22Rv1 (cell line): ENCODE data around the gene SLC1A3.

Source experiments
- ZFX ChIP-seq: fragments of 450-650 bp; IDR thresholded peaks from 2 replicates; pipeline ENCODE4 v1.6.1; 2017; ENCODE audit warnings: antibody characterized with exemption, borderline replicate concordance
- TF ChIP-seq, protein P1 (sequence below): fragments of 450-650 bp; IDR thresholded peaks from 2 replicates; pipeline ENCODE4 v1.5.1; 2017; ENCODE audit warnings: mild to moderate bottlenecking

DNA sequence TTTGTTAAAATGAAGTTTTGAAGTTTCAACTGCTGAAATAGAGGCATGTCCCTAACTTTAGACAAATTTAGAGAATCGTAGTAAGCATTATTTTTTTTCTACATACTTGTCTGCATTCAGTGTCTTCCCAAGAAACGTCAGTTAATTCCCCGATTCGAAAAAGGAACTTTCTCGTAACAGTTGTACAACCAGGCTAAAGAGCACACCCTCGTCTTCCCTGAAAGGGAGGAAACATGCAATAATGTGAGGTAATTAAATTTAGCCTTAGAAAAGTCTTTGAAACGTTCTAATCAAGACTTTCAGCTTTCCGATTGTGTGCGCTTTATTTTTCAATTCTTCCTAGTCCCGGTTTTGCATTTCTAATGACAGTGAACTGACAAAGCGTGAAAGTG is 374 bp upstream of the SLC1A3 start:
- TF ChIP-seq, protein P1, sequence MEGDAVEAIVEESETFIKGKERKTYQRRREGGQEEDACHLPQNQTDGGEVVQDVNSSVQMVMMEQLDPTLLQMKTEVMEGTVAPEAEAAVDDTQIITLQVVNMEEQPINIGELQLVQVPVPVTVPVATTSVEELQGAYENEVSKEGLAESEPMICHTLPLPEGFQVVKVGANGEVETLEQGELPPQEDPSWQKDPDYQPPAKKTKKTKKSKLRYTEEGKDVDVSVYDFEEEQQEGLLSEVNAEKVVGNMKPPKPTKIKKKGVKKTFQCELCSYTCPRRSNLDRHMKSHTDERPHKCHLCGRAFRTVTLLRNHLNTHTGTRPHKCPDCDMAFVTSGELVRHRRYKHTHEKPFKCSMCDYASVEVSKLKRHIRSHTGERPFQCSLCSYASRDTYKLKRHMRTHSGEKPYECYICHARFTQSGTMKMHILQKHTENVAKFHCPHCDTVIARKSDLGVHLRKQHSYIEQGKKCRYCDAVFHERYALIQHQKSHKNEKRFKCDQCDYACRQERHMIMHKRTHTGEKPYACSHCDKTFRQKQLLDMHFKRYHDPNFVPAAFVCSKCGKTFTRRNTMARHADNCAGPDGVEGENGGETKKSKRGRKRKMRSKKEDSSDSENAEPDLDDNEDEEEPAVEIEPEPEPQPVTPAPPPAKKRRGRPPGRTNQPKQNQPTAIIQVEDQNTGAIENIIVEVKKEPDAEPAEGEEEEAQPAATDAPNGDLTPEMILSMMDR: no peak
- no peak for TF ChIP-seq ZFX
